Activated T-helper 17 cell treated with anti-CD3 and anti-CD28 coated beads, Interleukin-2, amount 50 U/mL, for 72 hours (primary cell): ENCODE results near the gene TOMM6. TPM values are rescaled to one million over a fixed set of nuclear protein-coding genes. Genes with fewer than 3 reads are reported as not detected.

Experiments
- ATAC-seq: fragments of 150-1000 bp; cut with Tn5 transposase; replicated peaks from 2 replicates; pipeline ENCODE4 v1.10.0; 2021; ENCODE audit warnings: mild to moderate bottlenecking, moderate library complexity
- H3K27ac Mint-ChIP-seq: one replicate; pipeline ENCODE4 v1.8.0; 2022; ENCODE audit warnings: mixed read lengths
- H3K27me3 Mint-ChIP-seq: one replicate; pipeline ENCODE4 v1.8.0; 2022; ENCODE audit warnings: mixed read lengths
- H3K36me3 Mint-ChIP-seq: one replicate; pipeline ENCODE4 v1.8.0; 2022; ENCODE audit warnings: low read depth, mild to moderate bottlenecking, mixed read lengths
- H3K4me1 Mint-ChIP-seq: one replicate; pipeline ENCODE4 v1.8.0; 2022; ENCODE audit warnings: mixed read lengths
- H3K4me3 Mint-ChIP-seq: one replicate; pipeline ENCODE4 v1.8.0; 2022; ENCODE audit warnings: mild to moderate bottlenecking, mixed read lengths
- H3K9me3 Mint-ChIP-seq: one replicate; pipeline ENCODE4 v1.8.0; 2022; ENCODE audit warnings: mixed read lengths
- total RNA-seq, 2 donors: library from RNA; stranded (reverse); gene quantifications; one replicate each; pipeline ENCODE4 v1.2.3, GENCODE V29; 2022

Gene TOMM6
- total RNA-seq, result 100 to 1,000 TPM; 124 to 320 TPM

DNA sequence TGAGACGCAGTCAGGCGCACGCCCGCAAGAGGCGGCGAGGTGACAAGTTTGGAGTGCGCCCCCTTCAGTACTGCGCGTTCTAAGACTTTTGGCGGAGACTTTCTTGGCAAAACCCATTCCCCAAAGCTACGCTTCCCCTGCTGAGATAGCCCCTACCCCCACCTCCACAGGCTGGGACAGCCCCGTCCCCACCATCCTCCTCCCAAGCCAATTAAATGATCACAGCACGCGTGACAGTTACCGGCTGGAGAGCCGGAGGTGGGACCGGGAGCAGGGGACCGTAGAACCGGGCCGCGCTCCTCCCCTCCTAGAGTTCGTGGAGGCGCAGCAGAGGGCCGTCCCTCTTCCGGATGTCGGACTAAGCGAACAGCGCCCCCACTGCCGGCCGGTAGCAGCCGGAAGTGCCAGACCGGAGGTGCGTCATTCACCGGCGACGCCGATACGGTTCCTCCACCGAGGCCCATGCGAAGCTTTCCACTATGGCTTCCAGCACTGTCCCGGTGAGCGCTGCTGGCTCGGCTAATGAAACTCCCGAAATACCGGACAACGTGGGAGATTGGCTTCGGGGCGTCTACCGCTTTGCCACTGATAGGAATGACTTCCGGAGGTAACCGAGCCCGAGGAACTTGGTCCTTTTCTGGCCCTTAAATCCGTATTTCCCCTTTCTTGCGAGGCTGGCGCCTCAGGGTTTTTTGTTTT, at the start of gene TOMM6:
Gene TOMM6 (plus strand): TSS at position 476 of the 699 bp plus-strand sequence. CDS start 4 bp downstream, at position 480.
- Mint-ChIP-seq H3K27me3 (no peaks in the 10 kb centered on the region), H3K9me3 (no peaks in the 10 kb centered on the region), H3K4me3 (peak within 1 kb of the TSS; percentile 92), H3K36me3 (peaks cover 46% of the 10 kb centered on the region), H3K4me1 (peaks cover 5% of the 10 kb centered on the region), H3K27ac (peak within 1 kb of the TSS; percentile 93)
- ATAC-seq, result peak; percentile 86

DNA sequence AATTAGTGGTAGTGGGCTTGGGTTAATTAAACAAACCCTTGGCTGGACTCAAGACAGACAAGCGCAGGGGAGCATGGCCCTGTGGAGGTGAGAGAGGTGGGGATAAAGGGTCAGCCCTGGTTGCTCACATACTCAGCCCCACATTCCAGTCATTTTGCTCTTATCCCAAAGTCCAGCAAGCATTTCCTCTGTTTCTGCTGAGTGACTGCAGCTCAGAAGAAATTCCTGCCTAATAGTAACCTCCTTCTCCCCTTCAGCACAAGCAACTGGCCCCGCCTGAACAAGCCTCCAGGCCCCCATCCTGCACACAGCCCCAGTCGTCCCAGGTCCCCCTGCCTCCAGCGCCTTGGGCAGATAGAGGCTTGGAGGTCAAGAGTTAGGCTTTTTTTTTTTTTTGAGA, 48.5 kb upstream of the TOMM6 start:
- no peak overlapping the region for H3K4me3 Mint-ChIP-seq
- H3K9me3 Mint-ChIP-seq, result no peaks in the 10 kb centered on the region
- no peaks in the 10 kb centered on the region for H3K27me3 Mint-ChIP-seq
- no peak overlapping the region for H3K27ac Mint-ChIP-seq
- H3K36me3 Mint-ChIP-seq, result no peaks in the 10 kb centered on the region
- no peak for ATAC-seq
- no peaks in the 10 kb centered on the region for H3K4me1 Mint-ChIP-seq

DNA sequence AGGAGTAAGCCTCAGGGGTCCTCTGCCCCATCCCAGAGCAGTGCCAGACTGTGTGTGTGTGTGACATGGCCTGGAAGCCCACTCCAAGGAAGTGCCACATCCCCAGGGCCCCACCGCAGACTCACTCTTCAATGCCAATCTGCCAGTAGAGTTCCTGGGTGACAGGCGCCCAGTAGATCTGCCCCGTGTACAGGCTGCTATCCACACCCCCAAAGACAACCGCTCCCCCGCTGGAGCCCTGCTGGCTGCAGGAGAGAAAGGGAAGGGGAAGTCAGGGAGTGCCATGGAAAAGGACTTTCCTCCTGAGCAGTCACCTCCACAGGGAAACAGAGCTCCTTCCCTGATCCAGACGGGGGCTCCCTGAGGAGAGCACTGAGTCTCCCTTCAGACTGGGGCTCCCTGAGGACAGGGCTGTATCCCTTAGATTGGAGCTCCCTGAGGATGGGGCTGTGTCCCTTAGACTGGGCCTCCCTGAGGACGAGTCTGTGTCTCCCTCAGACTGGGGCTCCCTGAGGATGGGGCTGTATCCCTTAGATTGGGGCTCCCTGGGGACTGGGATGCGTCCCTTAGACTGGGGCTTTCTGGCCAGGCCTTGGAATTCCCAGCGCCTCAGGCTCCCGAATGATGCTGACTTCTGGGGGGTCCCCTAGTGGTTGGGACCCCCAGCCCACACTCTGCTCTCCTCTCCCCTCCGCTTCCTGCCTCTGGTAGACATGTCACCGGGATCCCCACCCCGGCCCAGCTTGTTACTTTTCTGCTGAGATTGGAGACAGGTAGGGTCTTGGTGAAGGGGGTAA, 46.9 kb upstream of the TOMM6 start:
- no peak overlapping the region for H3K4me3 Mint-ChIP-seq
- H3K36me3 Mint-ChIP-seq, result no peaks in the 10 kb centered on the region
- no peak overlapping the region for H3K27ac Mint-ChIP-seq
- H3K4me1 Mint-ChIP-seq, result no peaks in the 10 kb centered on the region
- H3K9me3 Mint-ChIP-seq, result no peaks in the 10 kb centered on the region
- no peak for ATAC-seq
- H3K27me3 Mint-ChIP-seq, result no peaks in the 10 kb centered on the region

DNA sequence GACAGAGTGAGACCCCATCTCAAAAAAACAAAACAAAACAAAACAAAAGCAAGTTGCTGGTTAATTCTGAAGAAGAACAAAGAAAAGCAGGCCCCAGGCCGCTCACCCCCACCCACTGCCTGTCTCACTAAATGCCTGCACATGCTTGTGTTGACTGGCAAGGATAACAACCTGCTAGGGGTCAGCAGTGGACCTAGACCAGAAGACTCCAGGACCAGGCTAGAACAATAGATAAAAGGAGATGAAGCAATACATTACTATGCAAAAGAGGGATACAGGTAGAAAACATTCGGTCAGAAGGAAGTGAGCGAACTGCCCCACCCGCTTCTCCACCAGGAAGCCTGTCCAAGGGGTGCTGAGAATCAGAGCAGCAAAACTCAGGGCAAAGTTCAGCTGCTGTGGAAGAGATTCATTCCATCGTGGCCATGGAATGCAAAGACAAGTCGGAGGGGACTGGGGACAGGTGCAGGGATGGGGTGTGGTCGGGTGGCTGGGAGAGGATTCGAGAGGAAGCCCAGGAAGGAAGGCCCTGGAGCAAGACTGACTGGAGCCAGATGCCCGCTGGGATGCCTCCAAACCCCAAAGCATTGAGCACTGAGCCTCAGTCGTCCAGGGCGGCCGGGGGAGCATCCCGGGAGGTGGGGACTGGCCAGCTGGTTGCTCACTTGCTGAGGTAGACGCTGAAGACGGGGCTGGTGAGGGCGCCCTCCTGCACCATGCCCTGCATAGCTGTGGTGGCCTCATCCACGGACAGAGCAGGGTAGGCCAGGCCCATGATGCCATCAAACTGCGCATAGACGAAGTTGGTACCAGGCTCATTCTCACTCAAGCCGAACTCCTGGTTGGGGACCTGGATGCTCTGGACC, 45.6 kb upstream of the TOMM6 start:
- Mint-ChIP-seq H3K27me3 (no peaks in the 10 kb centered on the region), H3K4me1 (no peaks in the 10 kb centered on the region), H3K36me3 (no peaks in the 10 kb centered on the region), H3K9me3 (no peaks in the 10 kb centered on the region), H3K4me3 (no peak overlapping the region), H3K27ac (no peak overlapping the region)
- no peak for ATAC-seq

DNA sequence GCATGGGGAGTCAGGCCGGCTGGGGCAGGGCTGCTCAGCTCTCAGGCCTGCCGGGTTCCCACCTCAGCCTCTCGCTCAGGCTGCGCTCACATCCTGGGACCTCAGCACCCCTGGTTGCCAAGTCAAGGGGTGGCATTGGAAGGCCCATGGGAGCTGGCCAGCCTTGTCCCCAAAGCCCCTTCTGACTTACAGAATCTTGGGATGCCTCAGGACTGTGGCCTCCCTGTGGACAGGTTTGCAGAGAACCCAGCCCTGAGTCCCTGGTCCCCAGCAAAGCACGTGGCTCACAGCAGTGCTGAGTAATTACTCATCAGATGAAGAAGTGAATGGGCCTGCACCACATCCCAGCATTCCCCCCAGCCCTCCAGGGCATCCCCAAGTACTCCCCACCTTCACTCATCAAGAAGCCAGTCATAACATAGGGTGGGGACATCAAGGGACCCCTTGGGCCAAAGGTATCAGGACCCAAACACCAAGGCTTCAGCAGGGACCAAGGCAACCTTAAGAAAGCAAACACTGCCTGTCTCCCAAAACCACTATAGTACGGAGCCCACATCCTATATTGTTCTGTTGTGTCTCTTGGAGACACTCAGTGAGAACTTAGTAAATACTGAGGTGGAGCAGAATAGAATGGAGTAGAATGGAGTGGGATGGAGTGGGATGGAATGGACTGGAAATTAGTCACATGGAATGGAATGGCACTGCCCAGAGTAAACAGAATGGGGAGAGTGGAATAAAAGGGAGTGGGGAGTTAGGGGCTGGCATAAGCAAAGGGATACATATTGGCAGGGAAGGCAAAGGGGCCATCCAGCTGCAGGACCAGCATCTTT, 43.9 kb upstream of the TOMM6 start:
- Mint-ChIP-seq H3K36me3 (no peaks in the 10 kb centered on the region), H3K9me3 (no peaks in the 10 kb centered on the region), H3K4me1 (no peaks in the 10 kb centered on the region), H3K4me3 (no peak overlapping the region), H3K27ac (no peak overlapping the region), H3K27me3 (no peaks in the 10 kb centered on the region)
- ATAC-seq, result no peak

DNA sequence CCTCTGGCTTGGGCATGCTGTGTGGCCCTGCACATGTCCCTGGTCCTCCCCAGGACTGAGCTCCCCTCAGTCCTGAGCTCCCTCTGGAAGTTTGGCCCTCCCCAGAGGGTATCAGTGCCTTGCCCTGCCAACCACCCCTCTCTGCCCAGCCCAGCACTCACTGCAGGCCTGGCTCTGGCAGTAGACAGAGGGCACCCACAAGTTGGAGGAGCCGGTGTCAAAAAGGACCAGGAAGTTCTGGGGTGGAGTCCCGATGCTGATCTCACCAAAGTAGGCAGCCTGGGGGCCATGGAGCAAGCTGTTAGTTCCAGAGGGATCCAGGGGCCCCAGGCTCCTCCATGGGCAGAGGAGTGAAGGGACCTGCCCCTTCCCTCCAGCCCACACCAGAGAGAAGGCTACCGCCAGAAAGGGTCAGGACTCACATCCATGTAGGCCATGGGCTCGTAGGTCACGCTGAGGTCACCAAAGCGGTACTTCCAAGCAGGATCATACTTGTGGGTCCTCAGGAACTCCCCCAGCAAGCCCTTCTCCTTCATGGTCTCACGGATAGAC, 43.2 kb upstream of the TOMM6 start:
- Mint-ChIP-seq H3K27me3 (no peaks in the 10 kb centered on the region), H3K9me3 (no peaks in the 10 kb centered on the region), H3K36me3 (no peaks in the 10 kb centered on the region), H3K27ac (no peak overlapping the region), H3K4me3 (no peak overlapping the region), H3K4me1 (no peaks in the 10 kb centered on the region)
- ATAC-seq, result no peak

DNA sequence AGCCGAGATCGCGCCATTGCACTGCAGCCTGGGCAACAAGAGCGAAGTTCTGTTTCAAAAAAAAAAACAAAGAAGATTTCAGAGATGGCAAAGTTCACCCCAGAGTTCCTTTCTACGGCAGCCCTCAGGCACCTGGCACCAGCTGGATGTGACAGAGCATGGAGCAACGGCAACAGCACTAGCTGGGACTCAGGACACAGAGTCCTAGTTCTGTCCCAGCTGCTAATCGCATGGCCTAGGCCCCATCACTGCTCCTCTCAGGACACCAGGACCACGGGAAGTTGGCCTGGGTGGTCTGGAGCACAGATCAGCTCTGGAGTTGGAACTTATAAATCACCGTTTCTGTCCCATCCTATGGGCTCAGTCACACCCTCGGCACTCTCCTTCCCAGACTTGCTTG, 41.4 kb upstream of the TOMM6 start:
- Mint-ChIP-seq H3K27me3 (no peaks in the 10 kb centered on the region), H3K4me3 (no peak overlapping the region), H3K27ac (no peak overlapping the region), H3K4me1 (no peaks in the 10 kb centered on the region), H3K36me3 (no peaks in the 10 kb centered on the region), H3K9me3 (no peaks in the 10 kb centered on the region)
- no peak for ATAC-seq

DNA sequence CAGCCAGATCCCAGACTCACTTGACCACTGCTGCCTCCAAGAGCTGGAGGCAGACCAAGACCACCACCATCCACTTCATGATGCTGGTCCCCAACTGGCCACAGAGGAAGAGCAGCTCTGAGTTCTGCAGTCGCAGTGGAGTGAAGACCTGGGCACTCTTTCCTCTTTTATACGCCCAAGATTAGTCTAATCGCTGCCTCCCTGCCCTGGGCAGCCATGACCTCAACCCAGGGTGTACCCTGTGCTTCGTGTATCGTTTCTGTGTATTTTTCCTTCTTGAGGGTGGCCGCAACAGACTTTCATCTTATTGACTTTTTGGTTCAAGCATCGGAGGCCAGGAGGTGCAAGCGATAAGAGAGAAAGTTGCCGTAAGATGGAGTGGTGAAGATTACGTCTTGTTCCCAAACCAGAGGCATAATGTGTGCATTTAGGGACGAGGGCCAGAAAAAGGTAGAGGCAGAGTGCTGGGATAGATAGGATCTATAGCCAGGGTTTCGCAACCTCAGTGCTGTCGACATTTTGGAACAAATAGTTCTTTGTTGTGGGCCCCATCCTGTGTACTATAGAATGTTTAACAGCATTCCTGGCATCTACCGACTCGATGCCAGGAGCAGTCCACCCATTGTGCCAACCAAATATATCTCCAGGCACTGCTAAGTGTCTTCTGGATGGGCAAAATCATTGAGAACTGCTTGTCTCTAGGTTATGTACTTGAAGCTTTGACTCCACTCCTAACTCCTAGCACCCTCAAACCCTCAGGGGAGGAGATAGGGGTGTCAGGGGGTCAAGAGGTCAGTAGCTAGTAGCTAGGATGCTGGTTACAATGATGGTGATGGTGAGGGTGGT, 40.0 kb upstream of the TOMM6 start, which contains the start of gene PGC:
Gene PGC (minus strand): TSS at position 142 of the 846 bp plus-strand sequence. CDS start 63 bp downstream, at position 79.
- H3K36me3 Mint-ChIP-seq, result no peaks in the 10 kb centered on the region
- no peak for ATAC-seq
- H3K4me1 Mint-ChIP-seq, result no peaks in the 10 kb centered on the region
- no peaks in the 10 kb centered on the region for H3K27me3 Mint-ChIP-seq
- H3K27ac Mint-ChIP-seq, result no peak within 1 kb of the TSS
- H3K4me3 Mint-ChIP-seq, result no peak within 1 kb of the TSS
- H3K9me3 Mint-ChIP-seq, result no peaks in the 10 kb centered on the region

DNA sequence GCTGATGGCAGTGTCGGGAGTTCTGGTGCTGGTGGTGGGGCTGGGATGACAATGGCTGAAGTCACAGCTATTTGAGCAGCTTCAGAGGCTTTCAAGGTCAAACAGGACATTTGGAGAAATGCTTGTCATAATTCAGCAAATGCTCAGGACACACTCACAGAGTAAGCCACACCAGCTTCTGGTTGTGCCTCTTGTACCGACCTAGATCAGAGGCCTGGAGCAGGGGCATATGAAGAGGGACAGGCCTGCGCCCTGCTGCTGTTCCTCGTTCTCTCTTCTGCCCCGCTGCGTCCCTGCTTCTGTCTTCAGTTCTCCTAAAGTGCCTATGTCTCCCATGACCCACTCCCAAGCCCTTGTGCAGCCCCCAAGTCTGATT, 39.4 kb upstream of the TOMM6 start:
- no peaks in the 10 kb centered on the region for H3K4me1 Mint-ChIP-seq
- no peaks in the 10 kb centered on the region for H3K36me3 Mint-ChIP-seq
- H3K4me3 Mint-ChIP-seq, result no peak overlapping the region
- no peak for ATAC-seq
- H3K9me3 Mint-ChIP-seq, result no peaks in the 10 kb centered on the region
- H3K27me3 Mint-ChIP-seq, result no peaks in the 10 kb centered on the region
- H3K27ac Mint-ChIP-seq, result no peak overlapping the region

DNA sequence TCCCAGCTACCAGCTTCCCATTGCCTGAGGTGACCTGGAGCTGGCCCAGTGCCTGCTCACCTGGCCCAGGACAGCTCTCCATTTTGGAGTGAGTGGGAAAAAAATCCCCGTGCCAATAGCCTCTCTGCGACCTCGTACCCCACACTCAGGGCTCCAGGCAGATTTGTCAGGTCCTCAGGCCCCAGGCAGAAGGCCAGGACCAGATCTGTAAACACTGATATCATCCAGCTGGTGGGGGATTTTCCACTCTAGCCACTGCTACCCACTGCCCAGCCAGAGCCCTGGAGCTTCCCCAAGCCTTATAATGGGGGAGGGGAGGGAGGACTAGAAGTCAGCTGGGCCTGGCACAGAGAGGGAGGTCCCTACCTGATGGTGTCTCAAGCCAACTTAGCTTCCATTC, 39.0 kb upstream of the TOMM6 start:
- ATAC-seq, result no peak
- H3K36me3 Mint-ChIP-seq, result no peaks in the 10 kb centered on the region
- H3K27ac Mint-ChIP-seq, result no peak overlapping the region
- no peaks in the 10 kb centered on the region for H3K4me1 Mint-ChIP-seq
- H3K27me3 Mint-ChIP-seq, result no peaks in the 10 kb centered on the region
- no peaks in the 10 kb centered on the region for H3K9me3 Mint-ChIP-seq
- no peak overlapping the region for H3K4me3 Mint-ChIP-seq

DNA sequence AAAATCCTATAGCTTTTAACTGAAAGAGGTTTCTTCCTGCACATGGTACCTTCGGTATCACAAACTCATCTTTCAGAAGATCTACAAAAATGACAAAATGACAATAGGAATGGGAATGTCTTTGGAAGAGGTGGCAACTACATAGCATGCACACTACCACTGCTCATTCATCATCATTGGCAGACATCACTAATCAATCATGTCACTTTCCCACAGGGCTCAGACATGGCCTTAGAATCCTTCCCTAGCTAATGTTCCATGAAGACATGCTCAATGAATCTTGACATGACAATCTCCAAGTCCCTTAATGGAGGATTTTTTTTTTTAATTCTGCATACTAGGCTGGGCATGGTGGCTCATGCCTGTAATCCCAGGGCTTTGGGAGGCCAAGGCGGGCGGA, 37.1 kb upstream of the TOMM6 start:
- no peaks in the 10 kb centered on the region for H3K36me3 Mint-ChIP-seq
- no peak overlapping the region for H3K27ac Mint-ChIP-seq
- H3K9me3 Mint-ChIP-seq, result no peaks in the 10 kb centered on the region
- H3K27me3 Mint-ChIP-seq, result no peaks in the 10 kb centered on the region
- H3K4me3 Mint-ChIP-seq, result no peak overlapping the region
- H3K4me1 Mint-ChIP-seq, result no peaks in the 10 kb centered on the region
- no peak for ATAC-seq

DNA sequence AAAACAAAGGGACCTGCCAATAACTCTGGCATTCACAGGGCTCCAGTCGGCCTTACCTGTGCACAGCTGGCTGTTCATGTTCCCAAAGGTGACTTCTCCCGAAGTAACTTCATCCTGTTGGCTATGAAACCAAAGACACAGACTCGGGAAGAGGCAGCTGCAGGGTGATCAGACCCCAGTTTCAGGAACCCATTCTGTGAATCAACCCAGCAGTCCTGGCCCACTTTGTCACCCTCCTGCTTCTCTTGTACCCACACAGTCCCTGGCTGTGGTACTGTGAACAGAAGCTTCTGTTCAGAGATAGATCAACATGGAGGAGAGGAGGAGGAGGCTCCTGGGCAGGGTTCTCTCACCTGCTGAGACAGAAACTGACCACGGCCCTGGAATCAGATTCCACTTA, 31.6 kb upstream of the TOMM6 start:
- H3K27me3 Mint-ChIP-seq, result no peaks in the 10 kb centered on the region
- H3K9me3 Mint-ChIP-seq, result no peaks in the 10 kb centered on the region
- no peak overlapping the region for H3K4me3 Mint-ChIP-seq
- no peaks in the 10 kb centered on the region for H3K36me3 Mint-ChIP-seq
- H3K27ac Mint-ChIP-seq, result no peak overlapping the region
- H3K4me1 Mint-ChIP-seq, result no peaks in the 10 kb centered on the region
- ATAC-seq, result no peak

DNA sequence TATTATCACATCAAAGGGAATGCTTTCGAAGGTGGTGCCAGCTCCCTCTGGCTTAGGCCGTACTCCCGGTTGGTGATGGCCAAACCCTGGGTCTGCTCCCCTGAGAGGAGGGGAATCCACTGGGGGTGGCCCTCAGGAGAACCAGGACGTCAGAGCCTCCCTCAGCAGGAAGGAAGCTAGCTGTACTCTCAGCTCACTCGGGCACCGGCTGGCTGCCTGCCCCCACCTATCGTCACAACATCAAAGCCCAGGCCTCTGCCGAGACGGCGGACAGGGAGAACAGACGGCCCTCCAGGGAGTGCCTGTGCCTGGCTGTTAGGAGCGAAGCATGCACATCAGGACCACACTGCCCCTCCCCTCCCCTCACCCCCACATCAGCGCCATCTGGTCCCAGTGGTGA, 31.1 kb upstream of the TOMM6 start:
- no peaks in the 10 kb centered on the region for H3K36me3 Mint-ChIP-seq
- H3K27ac Mint-ChIP-seq, result no peak overlapping the region
- no peaks in the 10 kb centered on the region for H3K9me3 Mint-ChIP-seq
- no peak overlapping the region for H3K4me3 Mint-ChIP-seq
- no peaks in the 10 kb centered on the region for H3K4me1 Mint-ChIP-seq
- no peak for ATAC-seq
- H3K27me3 Mint-ChIP-seq, result no peaks in the 10 kb centered on the region
